Measurements from ENCODE around the gene CSNK1G1. TPM values are rescaled to one million over a fixed set of nuclear protein-coding genes. Genes with fewer than 3 reads are reported as not detected.
A peak's percentile ranks its signal among the peaks of the same experiment; 100 is the strongest.

The CSNK1G1 gene
- polyA plus RNA-seq, 2 of the 4 experiments (the other 2 are of a cell fraction), result 11.0 to 36.3 TPM

DNA sequence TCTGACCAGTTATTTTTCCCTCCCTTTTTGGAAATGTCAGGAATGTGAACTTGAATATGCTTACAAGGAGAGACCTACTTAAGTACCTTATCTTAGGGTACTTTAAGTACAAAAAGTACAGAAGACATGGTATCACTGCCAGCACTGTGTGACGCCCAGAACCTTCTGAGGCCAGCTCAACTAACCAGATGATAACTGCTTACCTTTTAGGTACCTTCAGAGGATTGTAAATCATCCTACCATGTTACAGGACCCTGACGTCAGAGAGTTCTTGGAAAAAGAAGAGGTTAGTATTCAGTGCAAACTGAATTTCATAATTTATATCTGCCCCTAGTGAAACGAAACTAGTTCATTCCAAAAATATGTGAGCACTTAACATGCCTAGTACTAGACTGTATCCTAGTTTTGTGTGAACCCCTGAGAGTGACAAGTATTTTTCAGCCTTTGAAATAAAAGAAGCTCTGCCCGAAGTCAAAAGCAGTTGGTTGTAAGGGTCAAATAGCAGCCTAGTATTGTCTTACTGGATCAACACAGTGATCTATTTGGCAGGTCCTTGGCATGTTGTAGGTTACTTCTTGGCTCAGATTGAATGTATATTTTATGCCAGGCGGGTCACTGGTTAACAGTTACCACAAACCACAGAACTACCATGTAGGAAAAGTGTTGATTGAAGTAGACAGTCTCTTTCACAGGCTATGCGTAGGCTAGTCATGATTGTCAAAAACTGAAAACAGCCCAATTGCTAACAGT, 228.3 kb downstream of the CSNK1G1 start:
- ChIA-PET POLR2A (no interaction called here), CTCF (interaction anchor here (0.7 to 1.9 kb wide), 2 partner anchors 26 to 60 kb away, joined by 3 to 10 read pairs; no protein-coding TSS in a partner anchor)
- ATAC-seq, result no peak
- Histone ChIP-seq H3K4me3 (no peak overlapping the region), H3K27ac (no peak overlapping the region), H3K9me3 (no peaks in the 10 kb centered on the region), H3K4me1 (no peaks in the 10 kb centered on the region), H3K4me2 (no peak overlapping the region)
- TF ChIP-seq CHD2 (IDR thresholded peaks at IDR 0.05; ENCODE audit: low read length, partially characterized antibody) (no peak), FOSL2 (IDR thresholded peaks at IDR 0.05) (no peak), FOSL2 (CRISPR knock-in tag; IDR thresholded peaks at IDR 0.05) (no peak), RARB (CRISPR knock-in tag; IDR thresholded peaks at IDR 0.05) (no peak), RNF2 (IDR thresholded peaks at IDR 0.05; ENCODE audit: borderline replicate concordance, low read depth) (no peak), JUN (IDR thresholded peaks at IDR 0.05) (no peak), MAFK (IDR thresholded peaks at IDR 0.05; ENCODE audit: partially characterized antibody) (no peak), NFE2L2 (conservative IDR thresholded peaks at IDR 0.05; ENCODE audit: low read length) (no peak), MYC (IDR thresholded peaks at IDR 0.05; ENCODE audit: borderline replicate concordance, low read length) (no peak), FOSB (CRISPR knock-in tag; IDR thresholded peaks at IDR 0.05) (no peak), KDM1A (IDR thresholded peaks at IDR 0.05; ENCODE audit: low read depth) (no peak)
- TF ChIP-seq, protein P1, sequence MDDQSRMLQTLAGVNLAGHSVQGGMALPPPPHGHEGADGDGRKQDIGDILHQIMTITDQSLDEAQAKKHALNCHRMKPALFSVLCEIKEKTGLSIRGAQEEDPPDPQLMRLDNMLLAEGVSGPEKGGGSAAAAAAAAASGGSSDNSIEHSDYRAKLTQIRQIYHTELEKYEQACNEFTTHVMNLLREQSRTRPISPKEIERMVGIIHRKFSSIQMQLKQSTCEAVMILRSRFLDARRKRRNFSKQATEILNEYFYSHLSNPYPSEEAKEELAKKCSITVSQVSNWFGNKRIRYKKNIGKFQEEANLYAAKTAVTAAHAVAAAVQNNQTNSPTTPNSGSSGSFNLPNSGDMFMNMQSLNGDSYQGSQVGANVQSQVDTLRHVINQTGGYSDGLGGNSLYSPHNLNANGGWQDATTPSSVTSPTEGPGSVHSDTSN (IDR thresholded peaks at IDR 0.05), result no peak
- TF ChIP-seq, protein P2, sequence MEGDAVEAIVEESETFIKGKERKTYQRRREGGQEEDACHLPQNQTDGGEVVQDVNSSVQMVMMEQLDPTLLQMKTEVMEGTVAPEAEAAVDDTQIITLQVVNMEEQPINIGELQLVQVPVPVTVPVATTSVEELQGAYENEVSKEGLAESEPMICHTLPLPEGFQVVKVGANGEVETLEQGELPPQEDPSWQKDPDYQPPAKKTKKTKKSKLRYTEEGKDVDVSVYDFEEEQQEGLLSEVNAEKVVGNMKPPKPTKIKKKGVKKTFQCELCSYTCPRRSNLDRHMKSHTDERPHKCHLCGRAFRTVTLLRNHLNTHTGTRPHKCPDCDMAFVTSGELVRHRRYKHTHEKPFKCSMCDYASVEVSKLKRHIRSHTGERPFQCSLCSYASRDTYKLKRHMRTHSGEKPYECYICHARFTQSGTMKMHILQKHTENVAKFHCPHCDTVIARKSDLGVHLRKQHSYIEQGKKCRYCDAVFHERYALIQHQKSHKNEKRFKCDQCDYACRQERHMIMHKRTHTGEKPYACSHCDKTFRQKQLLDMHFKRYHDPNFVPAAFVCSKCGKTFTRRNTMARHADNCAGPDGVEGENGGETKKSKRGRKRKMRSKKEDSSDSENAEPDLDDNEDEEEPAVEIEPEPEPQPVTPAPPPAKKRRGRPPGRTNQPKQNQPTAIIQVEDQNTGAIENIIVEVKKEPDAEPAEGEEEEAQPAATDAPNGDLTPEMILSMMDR (IDR thresholded peaks at IDR 0.05), result no peak
- TF ChIP-seq, protein P3, sequence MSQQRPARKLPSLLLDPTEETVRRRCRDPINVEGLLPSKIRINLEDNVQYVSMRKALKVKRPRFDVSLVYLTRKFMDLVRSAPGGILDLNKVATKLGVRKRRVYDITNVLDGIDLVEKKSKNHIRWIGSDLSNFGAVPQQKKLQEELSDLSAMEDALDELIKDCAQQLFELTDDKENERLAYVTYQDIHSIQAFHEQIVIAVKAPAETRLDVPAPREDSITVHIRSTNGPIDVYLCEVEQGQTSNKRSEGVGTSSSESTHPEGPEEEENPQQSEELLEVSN (IDR thresholded peaks at IDR 0.05; ENCODE audit: borderline replicate concordance, low read depth), result no peak
- WGBS (ENCODE audit: missing lambda C conversion rate), result 81% methylated on average over 6 of the region's 6 CpGs
- FAIRE-seq, result peak; percentile 32
- no peak for DNase-seq (ENCODE audit: low read depth in 1 of 2, low spot score in 1 of 2)

DNA sequence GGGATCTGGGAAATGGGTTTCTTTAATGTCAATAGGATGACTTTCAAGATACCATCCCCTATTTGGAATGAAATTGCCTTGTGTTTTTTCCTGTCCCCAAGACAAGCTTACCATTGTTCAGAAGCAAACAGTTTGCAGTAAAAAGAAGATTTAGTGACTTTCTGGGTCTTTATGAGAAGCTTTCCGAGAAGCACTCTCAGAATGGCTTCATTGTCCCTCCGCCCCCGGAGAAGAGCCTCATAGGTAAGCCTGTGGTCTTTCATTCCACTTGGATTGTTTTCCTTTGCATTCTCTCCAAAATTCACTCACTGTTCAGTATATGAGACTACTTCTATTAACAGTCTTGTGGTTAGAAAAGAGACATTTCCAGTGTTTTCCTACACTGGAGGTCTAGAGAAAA, 230.0 kb downstream of the CSNK1G1 start:
- no peak overlapping the region for H3K4me2 ChIP-seq
- POLR2A ChIA-PET, result interaction anchor here (1.3 kb wide), 1 partner anchor 30 kb away, joined by 3 read pairs; the partner anchor contains the start of gene SNX1
- no peak for ATAC-seq
- H3K27ac ChIP-seq, result no peak overlapping the region
- CTCF ChIA-PET, result interaction anchor here (1.7 to 1.9 kb wide), 2 partner anchors 27 to 28 kb away, joined by 5 to 10 read pairs; no protein-coding TSS in a partner anchor
- H3K9me3 ChIP-seq, result no peaks in the 10 kb centered on the region
- no peaks in the 10 kb centered on the region for H3K4me1 ChIP-seq
- FAIRE-seq, result no peak
- WGBS (ENCODE audit: missing lambda C conversion rate), result 63% methylated on average over 3 of the region's 3 CpGs
- H3K4me3 ChIP-seq, result no peak overlapping the region
- TF ChIP-seq TFCP2L1 (CRISPR knock-in tag; IDR thresholded peaks at IDR 0.05), result no peak
- no peak for TF ChIP-seq HOXB13 (CRISPR knock-in tag; IDR thresholded peaks at IDR 0.05; ENCODE audit: low read depth)
- no peak for TF ChIP-seq RCOR1 (IDR thresholded peaks at IDR 0.05; ENCODE audit: low read depth, low read length)
- TF ChIP-seq RNF2 (IDR thresholded peaks at IDR 0.05; ENCODE audit: borderline replicate concordance, low read depth), result no peak
- no peak for TF ChIP-seq SMC3 (IDR thresholded peaks at IDR 0.05)
- TF ChIP-seq, protein P4, sequence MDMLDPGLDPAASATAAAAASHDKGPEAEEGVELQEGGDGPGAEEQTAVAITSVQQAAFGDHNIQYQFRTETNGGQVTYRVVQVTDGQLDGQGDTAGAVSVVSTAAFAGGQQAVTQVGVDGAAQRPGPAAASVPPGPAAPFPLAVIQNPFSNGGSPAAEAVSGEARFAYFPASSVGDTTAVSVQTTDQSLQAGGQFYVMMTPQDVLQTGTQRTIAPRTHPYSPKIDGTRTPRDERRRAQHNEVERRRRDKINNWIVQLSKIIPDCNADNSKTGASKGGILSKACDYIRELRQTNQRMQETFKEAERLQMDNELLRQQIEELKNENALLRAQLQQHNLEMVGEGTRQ (IDR thresholded peaks at IDR 0.05), result no peak
- no peak for TF ChIP-seq POLR2AphosphoS2 (conservative IDR thresholded peaks at IDR 0.05; ENCODE audit: low read length)
- no peak for DNase-seq (ENCODE audit: low read depth in 1 of 2, low spot score in 1 of 2)

Data from A549 (cell line).